Ascending aorta (tissue), 2 donors: ENCODE data around the gene HIPK3. TPM values are rescaled to one million over a fixed set of nuclear protein-coding genes. Genes with fewer than 3 reads are reported as not detected.

ENCODE experiments used
- DNase-seq, 2 donors: peaks; one replicate each; pipeline ENCODE4 v3.0.0-alpha.2; 2019; ENCODE audit warnings: low spot score in 2 of 2
- H3K27ac ChIP-seq, 2 donors: fragments of 200-600 bp; sonication (generic); one replicate each; pipeline ENCODE4 v1.5.1; 2016 to 2017; ENCODE audit warnings: mild to moderate bottlenecking in 1 of 2
- H3K27me3 ChIP-seq: fragments of 200-600 bp; sonication (generic); one replicate; pipeline ENCODE4 v1.5.1; 2017
- H3K36me3 ChIP-seq, 2 donors: fragments of 200-600 bp; sonication (generic); one replicate each; pipeline ENCODE4 v1.5.1; 2016
- H3K4me1 ChIP-seq, 2 donors: fragments of 200-600 bp; sonication (generic); one replicate each; pipeline ENCODE4 v1.5.1; 2016 to 2017; ENCODE audit warnings: mild to moderate bottlenecking in 1 of 2
- H3K4me3 ChIP-seq, 2 donors: fragments of 200-600 bp; sonication (generic); one replicate each; pipeline ENCODE4 v1.5.1; 2016 to 2017; ENCODE audit warnings: mild to moderate bottlenecking in 1 of 2
- H3K9me3 ChIP-seq, 2 donors: fragments of 200-600 bp; sonication (generic); one replicate each; pipeline ENCODE4 v1.5.1; 2016
- CTCF ChIP-seq, 3 experiments: fragments of 200-600 bp in 2 of 3; fragments of 450-650 bp in 1 of 3; sonication (generic) in 2 of 3; IDR thresholded peaks; one replicate each; pipeline ENCODE4 v1.5.1; 2016 to 2019; ENCODE audit warnings: antibody characterized with exemption in 3 of 3, mild to moderate bottlenecking in 1 of 3, moderate library complexity in 1 of 3
- intact Hi-C: fragments of 100-400 bp; cut with DNase I; formaldehyde crosslinking; loops from one replicate; pipeline ENCODE4 v1.15.1; 2023
- total RNA-seq: library from RNA; depleted of rRNA; stranded (reverse); fragments of >200 nt; gene quantifications from one replicate; pipeline ENCODE4 v1.1.0, GENCODE V29; 2016

HIPK3 gene
- total RNA-seq, 1 donor from 2014 or later = 302 TPM

DNA sequence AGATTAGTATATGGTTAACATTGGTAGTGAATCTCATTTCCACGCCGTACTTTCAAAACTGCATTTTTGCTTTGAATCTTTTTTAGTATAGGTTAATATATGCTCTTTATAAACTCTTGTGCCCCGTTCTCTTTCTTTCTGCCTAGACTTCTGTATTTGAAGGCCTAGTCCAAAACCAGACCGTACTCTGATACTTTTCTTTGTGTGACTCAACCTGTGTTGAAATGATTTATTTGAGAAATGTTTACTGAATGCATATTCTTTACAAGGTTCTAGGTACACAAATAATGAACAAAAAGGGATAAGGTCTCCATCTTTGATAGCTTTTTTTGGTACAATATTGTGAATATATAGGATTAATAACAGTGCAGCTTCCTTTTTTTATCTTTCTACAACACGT, 68.3 kb downstream of the HIPK3 start:
- Histone ChIP-seq H3K4me1 (peaks cover 0 to 34% of the 10 kb centered on the region in 2 donors), H3K4me3 (no peak overlapping the region), H3K9me3 (no peaks in the 10 kb centered on the region), H3K27ac (no peak overlapping the region), H3K36me3 (no peaks in the 10 kb centered on the region), H3K27me3 (no peaks in the 10 kb centered on the region)
- intact Hi-C loops = loop anchor here (5.0 kb wide), 1 partner anchor 68 kb away; the partner anchor contains the start of gene HIPK3
- TF ChIP-seq CTCF (IDR thresholded peaks at IDR 0.05) = no peak
- DNase-seq = no peak

- no peak for DNase-seq
- H3K4me1 ChIP-seq = peaks cover 0 to 24% of the 10 kb centered on the region in 2 donors
- intact Hi-C loops = loop anchor here (2.0 to 5.0 kb wide), 2 partner anchors 73 to 163 kb away; partner anchors contain the start of gene HIPK3
- peak; percentile 15 to 52 (median 46) for TF ChIP-seq CTCF (IDR thresholded peaks at IDR 0.05)
- no peak overlapping the region for H3K4me3 ChIP-seq
- no peaks in the 10 kb centered on the region for H3K36me3 ChIP-seq
- H3K27ac ChIP-seq = no peak overlapping the region
- H3K9me3 ChIP-seq = no peaks in the 10 kb centered on the region
- H3K27me3 ChIP-seq = no peaks in the 10 kb centered on the region
These were observed 72.6 kb downstream of the HIPK3 start for GRCh38 chr11:33329705-33330329.

- H3K9me3 ChIP-seq = no peaks in the 10 kb centered on the region
- no peak overlapping the region for H3K4me3 ChIP-seq
- intact Hi-C loops = no loop called here
- H3K4me1 ChIP-seq = peaks cover 0 to 11% of the 10 kb centered on the region in 2 donors
- no peak for DNase-seq
- H3K27ac ChIP-seq = no peak overlapping the region
- no peak for TF ChIP-seq CTCF (IDR thresholded peaks at IDR 0.05)
- no peaks in the 10 kb centered on the region for H3K27me3 ChIP-seq
- H3K36me3 ChIP-seq = peaks cover 0 to 5% of the 10 kb centered on the region in 2 donors
These were observed 76.6 kb downstream of the HIPK3 start for GRCh38 chr11:33333816-33334215.

- H3K4me3 ChIP-seq = no peak overlapping the region
- no peak for TF ChIP-seq CTCF (IDR thresholded peaks at IDR 0.05)
- H3K4me1 ChIP-seq = peaks cover 0 to 7% of the 10 kb centered on the region in 2 donors
- no peak for DNase-seq
- H3K27ac ChIP-seq = no peak overlapping the region
- intact Hi-C loops = no loop called here
- no peaks in the 10 kb centered on the region for H3K9me3 ChIP-seq
- no peaks in the 10 kb centered on the region for H3K27me3 ChIP-seq
- H3K36me3 ChIP-seq = peaks cover 0 to 8% of the 10 kb centered on the region in 2 donors
These were observed 77.4 kb downstream of the HIPK3 start for GRCh38 chr11:33334627-33335026.

DNA sequence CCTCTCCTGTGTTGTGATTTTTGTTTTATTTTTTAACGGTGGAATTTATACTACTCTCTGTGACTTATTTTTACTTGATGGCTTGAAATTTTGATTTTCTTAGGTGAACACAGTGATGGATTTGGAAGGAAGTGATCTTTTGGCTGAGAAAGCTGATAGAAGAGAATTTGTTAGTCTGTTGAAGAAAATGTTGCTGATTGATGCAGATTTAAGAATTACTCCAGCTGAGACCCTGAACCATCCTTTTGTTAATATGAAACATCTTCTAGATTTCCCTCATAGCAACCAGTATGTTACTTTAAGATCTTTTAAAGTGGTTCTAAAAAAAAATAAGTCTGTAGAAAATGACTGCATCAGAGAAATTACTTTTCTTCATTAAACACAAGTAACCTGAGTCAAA, 82.1 kb downstream of the HIPK3 start:
- Histone ChIP-seq H3K4me1 (no peaks in the 10 kb centered on the region), H3K36me3 (peaks cover 20 to 44% of the 10 kb centered on the region in 2 donors), H3K27me3 (no peaks in the 10 kb centered on the region), H3K9me3 (no peaks in the 10 kb centered on the region), H3K4me3 (no peak overlapping the region), H3K27ac (no peak overlapping the region)
- DNase-seq = no peak
- TF ChIP-seq CTCF (IDR thresholded peaks at IDR 0.05) = no peak
- intact Hi-C loops = no loop called here
